ENCODE measurements around the gene CDC42.

- no peak for TF ChIP-seq RAD21 (IDR thresholded peaks at IDR 0.05; ENCODE audit: low read depth)
- TF ChIP-seq EP300 (IDR thresholded peaks at IDR 0.05; ENCODE audit: borderline replicate concordance): no peak
- TF ChIP-seq TCF12 (IDR thresholded peaks at IDR 0.05; ENCODE audit: low read depth): no peak
- TF ChIP-seq, protein P1, sequence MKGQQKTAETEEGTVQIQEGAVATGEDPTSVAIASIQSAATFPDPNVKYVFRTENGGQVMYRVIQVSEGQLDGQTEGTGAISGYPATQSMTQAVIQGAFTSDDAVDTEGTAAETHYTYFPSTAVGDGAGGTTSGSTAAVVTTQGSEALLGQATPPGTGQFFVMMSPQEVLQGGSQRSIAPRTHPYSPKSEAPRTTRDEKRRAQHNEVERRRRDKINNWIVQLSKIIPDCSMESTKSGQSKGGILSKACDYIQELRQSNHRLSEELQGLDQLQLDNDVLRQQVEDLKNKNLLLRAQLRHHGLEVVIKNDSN (IDR thresholded peaks at IDR 0.05): no peak
- TF ChIP-seq, protein P2, sequence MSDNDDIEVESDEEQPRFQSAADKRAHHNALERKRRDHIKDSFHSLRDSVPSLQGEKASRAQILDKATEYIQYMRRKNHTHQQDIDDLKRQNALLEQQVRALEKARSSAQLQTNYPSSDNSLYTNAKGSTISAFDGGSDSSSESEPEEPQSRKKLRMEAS (IDR thresholded peaks at IDR 0.05): no peak
These were observed 65.3 kb downstream of the CDC42 start for GRCh38 chr1:22117851-22118250.

All from Ishikawa (cell line).